ENCODE data around the gene VAMP5.
A peak's percentile ranks its signal among the peaks of the same experiment; 100 is the strongest.
"Not testable (repeated sequence)": the region's sequence is repeated elsewhere in the genome, so short reads cannot be mapped to it uniquely, and the experiment has no call there.

Gene VAMP5

DNA sequence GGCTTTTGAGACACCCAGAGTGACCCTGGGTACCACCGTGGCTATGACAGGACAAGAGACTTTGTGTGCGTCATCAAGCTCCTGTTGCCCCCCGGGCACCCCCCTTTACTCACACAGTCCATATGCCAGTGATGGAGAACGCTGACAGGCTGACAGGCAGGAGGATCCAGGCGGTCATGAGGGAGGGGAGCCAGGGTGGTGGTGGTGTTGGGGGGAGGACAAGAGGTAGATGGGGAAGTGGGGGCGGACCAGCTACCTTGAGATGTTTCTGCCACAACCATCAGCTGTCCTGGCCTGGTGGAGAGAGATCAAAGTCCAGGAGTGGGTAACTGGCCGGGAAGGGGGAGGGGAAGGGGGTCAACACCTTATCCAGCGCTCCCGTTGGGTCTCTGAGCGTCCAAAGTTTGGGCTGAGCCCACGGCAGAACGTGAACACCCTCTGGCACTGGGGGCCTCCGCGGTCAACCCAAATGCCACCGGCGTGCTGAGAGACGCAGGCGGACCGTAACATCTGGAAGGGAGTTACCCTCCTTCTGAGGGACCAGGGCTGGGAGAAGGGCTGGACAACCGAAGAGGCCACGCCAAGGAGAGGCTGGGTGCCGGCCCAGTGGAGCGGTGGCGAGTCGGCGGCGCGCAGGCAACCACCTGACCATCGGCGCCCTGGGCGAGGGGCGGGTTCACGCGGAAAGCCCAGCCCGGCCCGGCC lies 17.7 kb downstream of the VAMP5 start:
- DNase-seq (ENCODE audit: low read depth): no peak

DNA sequence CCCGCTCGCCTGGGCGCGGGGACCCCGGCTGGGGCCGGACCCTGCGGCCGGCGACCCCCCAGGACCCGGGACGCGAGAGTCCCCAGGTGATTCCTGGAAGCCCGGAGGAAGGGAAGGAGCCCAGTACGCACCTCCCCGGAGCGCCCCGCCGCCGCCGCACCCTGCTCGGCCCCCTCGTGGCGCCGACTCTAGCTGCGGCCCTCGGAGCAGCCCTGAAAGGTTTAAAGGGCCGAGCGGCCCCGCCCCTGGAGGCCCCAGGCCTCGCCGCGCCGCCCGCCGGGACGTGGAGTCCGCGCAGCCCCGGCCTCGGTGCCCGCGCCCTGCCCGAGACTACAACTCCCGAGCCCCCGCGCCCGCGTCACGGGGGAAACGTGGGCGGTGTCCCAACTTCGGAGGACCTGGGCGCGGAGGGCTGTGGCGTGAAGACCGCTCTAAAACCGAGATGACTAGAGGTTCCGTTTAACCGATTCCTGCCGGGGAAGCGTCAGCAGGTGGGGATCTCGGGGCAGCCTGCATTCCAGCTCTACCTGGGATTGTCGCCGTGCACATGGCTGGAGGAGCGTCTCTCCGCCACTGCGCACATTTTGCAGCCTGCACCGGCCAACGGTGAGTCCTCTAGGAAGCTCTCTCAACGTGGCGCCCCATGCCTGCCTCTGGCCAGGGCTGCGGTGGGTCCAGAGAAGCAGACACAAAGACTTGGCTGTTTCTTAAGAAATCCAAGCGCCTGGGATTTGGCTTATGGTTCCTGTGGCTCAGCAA lies 18.4 kb downstream of the VAMP5 start, which contains the start of gene TMEM150A:
Gene TMEM150A (minus strand): TSS at position 223 of the 759 bp plus-strand sequence. CDS start 750 bp downstream, outside the sequence.
- DNase-seq (ENCODE audit: low read depth): peak; percentile 78

DNA sequence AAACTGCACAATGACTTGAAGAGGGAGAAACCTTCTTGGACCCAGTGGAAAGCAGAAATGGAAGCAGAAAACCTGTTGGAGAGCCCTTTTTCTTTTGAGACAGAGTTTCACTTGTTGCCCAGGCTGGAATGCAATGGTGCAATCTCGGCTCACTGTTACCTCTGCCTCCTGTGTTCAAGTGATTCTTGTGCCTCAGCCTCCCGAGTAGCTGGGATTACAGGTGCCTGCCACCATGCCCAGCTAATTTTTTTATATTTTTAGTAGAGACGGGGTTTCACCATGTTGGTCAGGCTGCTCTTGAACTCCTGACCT lies 19.9 kb downstream of the VAMP5 start:
- not testable (repeated sequence) for DNase-seq (ENCODE audit: low read depth)

DNA sequence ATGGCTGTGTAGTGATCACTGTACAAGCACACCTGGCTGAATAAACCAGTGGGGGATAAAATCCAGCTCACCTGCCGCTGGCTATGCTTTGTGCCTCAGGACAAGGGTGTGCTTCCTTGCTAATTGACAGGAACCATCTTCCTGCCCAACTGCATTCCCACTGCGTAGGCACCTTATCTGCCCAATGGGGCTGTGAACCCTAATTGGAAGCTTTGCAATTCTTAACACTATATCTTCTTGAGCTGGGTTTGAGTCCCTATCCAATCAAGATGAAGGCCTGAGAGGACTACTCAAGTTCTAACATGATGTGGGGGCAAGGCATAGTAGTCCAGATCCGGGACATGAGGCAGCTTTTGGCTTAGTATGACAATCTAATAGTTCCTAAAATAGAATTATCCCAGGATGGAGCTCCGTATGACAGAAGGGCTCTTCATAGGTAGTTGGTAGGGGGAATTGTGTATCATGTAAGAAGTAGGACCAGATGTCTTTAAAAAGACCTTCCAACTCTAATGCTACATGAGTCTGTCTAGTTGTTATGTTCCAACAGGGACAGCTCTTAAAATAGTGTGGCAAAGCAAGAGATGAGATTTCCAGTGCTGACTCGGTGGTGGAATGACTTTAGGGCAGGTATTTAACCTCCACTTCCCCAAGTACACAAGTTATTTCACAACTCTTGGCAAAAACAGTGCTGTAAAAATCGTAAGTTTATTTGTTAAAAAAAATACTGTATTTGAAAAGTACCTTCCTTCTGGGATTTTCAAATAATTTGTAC lies 20.5 kb downstream of the VAMP5 start:
- DNase-seq (ENCODE audit: low read depth): no peak

- DNase-seq (ENCODE audit: low read depth): no peak
Observed at GRCh38 chr2:85605406-85606115, 21.3 kb downstream of the VAMP5 start.

- no peak for DNase-seq (ENCODE audit: low read depth)
Observed at GRCh38 chr2:85606116-85606455, 21.9 kb downstream of the VAMP5 start.

- DNase-seq (ENCODE audit: low read depth): no peak
Observed at GRCh38 chr2:85607268-85608215, 23.3 kb downstream of the VAMP5 start.

- DNase-seq (ENCODE audit: low read depth): no peak
Observed at GRCh38 chr2:85611217-85611704, 27.0 kb downstream of the VAMP5 start.

- DNase-seq (ENCODE audit: low read depth): peak; percentile 76
Observed at GRCh38 chr2:85611705-85612587, 27.7 kb downstream of the VAMP5 start, which contains the start of gene C2orf68. Gene C2orf68, minus strand, starts transcription at chr2:85612066. Its CDS starts 82 bp downstream, at chr2:85611984.

DNA sequence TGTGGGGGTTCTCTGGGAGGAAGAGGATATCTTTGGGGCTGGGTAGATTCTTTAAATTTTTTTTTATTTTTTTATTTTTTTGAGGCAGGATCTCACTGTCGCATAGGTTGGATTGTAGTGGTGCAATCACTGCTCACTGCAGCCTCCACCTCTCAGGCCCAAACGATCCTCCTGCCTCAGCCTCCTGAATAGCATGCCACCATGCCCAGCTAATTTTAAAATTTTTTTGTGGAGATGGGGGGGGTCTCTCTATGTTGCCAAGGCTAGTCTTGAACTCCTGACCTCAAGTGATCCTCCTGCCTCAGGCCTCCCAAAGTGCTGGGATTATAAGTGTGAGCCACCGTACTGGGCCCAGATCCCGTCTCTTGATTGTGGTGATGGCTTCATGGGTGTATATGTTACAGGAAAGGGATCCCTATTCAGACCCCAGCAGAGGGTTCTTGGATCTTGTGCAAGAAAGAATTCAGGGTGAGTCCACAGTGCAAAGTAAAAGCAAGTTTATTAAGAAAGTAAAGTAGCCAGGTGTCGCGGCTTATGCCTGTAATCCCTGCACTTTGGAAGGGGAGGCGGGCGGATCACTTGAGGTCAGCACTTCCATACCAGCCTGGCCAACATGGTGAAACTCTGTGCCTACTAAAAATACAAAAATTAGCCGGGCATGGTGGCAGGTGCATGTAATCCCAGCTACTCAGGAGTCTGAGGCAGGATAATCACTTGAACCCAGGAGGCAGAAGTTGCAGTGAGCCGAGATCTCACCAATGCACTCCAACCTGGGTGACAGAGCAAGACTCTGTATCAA lies 29.7 kb downstream of the VAMP5 start:
- DNase-seq (ENCODE audit: low read depth): no peak

GRCh38 chr2:85614757-85615156 lies 30.5 kb downstream of the VAMP5 start:
- not testable (repeated sequence) for DNase-seq (ENCODE audit: low read depth)

DNA sequence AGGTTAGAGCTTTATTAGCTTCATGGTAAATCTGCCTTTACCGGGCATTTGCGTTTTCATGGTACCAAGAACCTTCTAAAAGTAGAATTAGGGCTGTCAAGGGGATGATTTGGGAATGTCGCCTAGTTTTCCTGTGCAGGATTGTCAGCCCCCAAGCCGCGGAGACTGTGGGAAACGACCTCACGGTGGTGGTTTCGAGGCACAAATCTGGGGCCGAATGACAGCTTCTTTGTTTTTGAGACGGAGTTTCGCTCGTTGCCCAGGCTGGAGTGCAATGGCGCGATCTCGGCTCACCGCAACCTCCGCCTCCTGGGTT lies 31.1 kb downstream of the VAMP5 start:
- DNase-seq (ENCODE audit: low read depth): no peak

DNA sequence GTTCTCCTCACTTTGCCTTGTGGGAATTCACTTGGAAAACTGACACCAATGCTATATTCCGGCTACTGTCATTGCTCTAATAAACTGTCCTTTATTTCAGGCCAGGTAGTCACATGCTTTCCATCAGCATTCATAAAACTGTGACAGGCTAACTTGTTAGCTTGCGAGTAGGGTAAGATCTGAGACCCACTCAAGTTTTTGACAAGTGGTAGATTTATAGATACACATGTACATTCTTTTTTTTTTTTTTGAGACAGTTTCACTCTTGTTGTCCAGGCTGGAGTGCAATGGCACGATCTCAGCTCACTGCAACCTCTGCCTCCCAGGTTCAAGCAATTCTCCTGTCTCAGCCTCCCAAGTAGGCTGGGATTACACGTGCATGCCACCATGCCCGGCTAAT lies 33.5 kb downstream of the VAMP5 start:
- not testable (repeated sequence) for DNase-seq (ENCODE audit: low read depth)

DNA sequence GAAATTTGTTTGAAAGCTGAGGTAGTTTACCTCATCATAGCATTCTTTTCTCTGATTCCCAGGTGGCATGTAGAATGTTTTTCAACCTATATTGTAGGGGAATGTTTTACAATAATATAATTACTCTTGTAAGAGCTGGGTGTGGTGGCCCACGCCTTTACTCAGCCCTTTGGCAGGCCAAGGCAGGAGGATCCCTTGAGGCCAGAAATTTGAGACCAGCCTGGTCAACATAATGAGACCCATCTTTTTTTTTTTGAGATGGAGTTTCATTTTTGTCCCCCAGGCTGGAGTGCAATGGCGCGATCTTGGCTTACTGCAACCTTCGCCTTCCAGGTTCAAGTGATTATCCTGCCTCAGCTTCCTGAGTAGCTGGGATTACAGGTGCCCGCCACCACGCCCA lies 35.4 kb downstream of the VAMP5 start:
- DNase-seq (ENCODE audit: low read depth): no peak

DNA sequence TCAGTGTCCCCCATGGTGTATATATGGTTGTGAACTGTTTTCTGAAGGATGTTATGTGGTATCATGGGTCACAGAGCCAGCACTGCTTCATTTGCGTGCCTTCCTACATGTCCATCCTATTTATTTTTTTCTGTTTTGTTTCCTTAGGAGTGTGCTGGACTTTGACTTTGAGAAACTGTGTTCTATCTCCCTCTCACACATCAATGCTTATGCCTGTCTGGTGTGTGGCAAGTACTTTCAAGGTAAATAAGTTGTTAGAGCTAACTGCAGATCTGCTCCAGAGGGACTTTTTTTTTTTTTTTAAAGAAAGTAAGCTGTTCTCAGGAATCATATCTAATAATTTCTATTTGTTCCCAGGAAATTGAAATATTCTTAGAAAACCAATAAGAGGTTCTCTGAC lies 37.1 kb downstream of the VAMP5 start:
- no peak for DNase-seq (ENCODE audit: low read depth)

DNA sequence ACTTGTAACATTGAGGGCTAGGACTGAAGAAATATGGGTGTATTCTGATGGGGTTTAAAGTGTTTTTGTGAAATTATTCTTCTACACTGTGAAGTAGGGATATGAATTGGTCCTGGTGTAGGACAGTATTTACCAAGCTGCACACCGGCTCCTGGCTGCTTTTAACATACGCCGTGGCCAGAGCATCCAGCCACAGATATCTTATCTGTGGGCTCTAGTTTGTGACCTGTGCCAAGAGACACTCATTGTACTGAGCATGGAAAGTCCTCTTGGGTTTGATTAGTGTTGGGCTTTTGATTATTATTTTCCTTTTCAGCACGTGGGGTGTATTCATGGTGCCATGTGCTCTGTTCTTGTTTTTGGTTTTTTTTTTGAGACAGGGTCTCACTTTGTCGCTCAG lies 39.8 kb downstream of the VAMP5 start:
- DNase-seq (ENCODE audit: low read depth): no peak

- DNase-seq (ENCODE audit: low read depth): no peak
Observed at GRCh38 chr2:85628658-85629057, 44.4 kb downstream of the VAMP5 start.

GRCh38 chr2:85631316-85631715 lies 47.1 kb downstream of the VAMP5 start:
- DNase-seq (ENCODE audit: low read depth): no peak

DNA sequence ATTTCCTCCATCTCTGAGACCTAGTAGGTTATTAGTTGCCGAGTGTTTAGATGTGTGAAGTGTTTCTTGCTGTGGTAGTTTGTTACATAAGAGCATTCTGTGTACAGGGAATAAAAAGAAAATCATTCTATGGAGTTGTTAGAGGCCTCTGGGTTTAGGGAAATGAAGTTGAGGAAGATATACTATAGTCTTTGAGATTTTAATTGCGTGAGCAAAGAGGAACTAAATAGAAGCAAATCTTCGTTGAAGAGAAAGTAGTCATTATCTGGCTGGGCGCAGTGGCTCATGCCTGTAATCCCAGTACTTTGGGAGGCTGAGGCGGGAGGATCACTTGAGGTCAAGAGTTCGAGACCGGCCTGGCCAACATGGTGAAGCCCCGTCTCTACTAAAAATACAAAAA lies 50.8 kb downstream of the VAMP5 start:
- no peak for DNase-seq (ENCODE audit: low read depth)

Measured in T-helper 22 cell (primary cell).